ENCODE data around the gene NXNL1. TPM values are rescaled to one million over a fixed set of nuclear protein-coding genes. Genes with fewer than 3 reads are reported as not detected.

NXNL1 gene
- total and polyA plus RNA-seq, 2 of the 8 experiments (the other 6 are each of a cell fraction or from before 2014, with no cell fraction given): not detected

DNA sequence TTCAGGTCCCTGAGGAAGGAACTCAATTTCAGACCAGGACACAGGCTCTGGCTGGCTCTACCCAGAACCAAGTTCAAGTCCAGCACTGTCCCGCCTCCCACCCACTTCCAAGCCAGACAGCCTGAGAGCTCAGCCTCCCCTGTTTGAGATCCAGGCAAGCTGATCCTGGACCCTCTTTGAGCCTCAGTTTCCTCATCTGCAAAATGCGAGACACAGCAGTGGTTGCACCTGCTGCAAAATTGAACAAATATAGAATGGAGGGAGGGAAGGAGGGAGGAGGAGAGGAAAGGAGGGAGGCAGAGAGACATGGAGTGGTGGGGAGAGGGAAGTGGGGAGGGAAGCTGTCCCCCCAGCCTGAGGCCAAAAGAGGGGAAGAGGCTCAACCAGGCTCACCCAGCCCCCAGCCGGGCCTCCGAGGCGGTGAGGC, 13.0 kb downstream of the NXNL1 start:
- no peak overlapping the region for H4K5ac ChIP-seq (ENCODE audit: insufficient read length, low read depth, low read length)
- peaks cover 0 to 16% (median 10%) of the 10 kb centered on the region in 4 experiments; a peak in 6 of 7 replicates for H3K27me3 ChIP-seq (replicated peaks in 1 of 4; ENCODE audit: control insufficient read depth in 3 of 4, extremely low read depth in 1 of 4, insufficient read depth in 3 of 4, low read length in 3 of 4)
- 31% methylated on average over 5 of the region's 5 CpGs; no CpG with 5 or more reads in 1 of the 2 experiments for WGBS, 2 experiments (ENCODE audit: extremely low coverage in 1 of 2, insufficient coverage in 1 of 2, insufficient read length in 1 of 2, insufficient replicate concordance in 2 of 2, low coverage in 1 of 2, low lambda C conversion rate in 2 of 2, missing lambda C conversion rate in 1 of 2)
- H2BK5ac ChIP-seq (ENCODE audit: low read depth, low read length): no peak overlapping the region
- H2BK12ac ChIP-seq (ENCODE audit: low read depth, low read length): no peak overlapping the region
- 0 out of 2 replicates have a peak overlapping the region, but pooled peaks have one; percentile 61 for H2BK15ac ChIP-seq (ENCODE audit: low read length)
- POLR2A ChIA-PET (ENCODE audit: partially characterized antibody): interaction anchor here (0.6 to 1.8 kb wide), 6 partner anchors 12 to 418 kb away, joined by 3 to 5 read pairs (median 3); no protein-coding TSS in a partner anchor
- H3K4ac ChIP-seq (replicated peaks; ENCODE audit: insufficient read length, low read depth, low read length): no peak overlapping the region
- H3K18ac ChIP-seq (ENCODE audit: extremely low read depth, low read length): no peak overlapping the region
- no peak overlapping the region for H2AFZ ChIP-seq (ENCODE audit: low read length)
- no peaks in the 10 kb centered on the region for H3K9me3 ChIP-seq (ENCODE audit: insufficient read depth in 2 of 2, low read depth in 1 of 2, low read length in 1 of 2)
- peaks cover 0 to 5% of the 10 kb centered on the region in 2 experiments for H4K20me1 ChIP-seq (replicated peaks in 1 of 2; ENCODE audit: control insufficient read depth in 1 of 2, insufficient read depth in 2 of 2, low read length in 2 of 2)
- no peak overlapping the region for H2BK20ac ChIP-seq (ENCODE audit: low read length)
- H2AK5ac ChIP-seq (ENCODE audit: low read depth, low read length): 0 out of 2 replicates have a peak overlapping the region, but pooled peaks have one; percentile 56
- no peak overlapping the region for H3K23ac ChIP-seq (ENCODE audit: insufficient read length)
- TF ChIP-seq SUZ12 (IDR thresholded peaks at IDR 0.05; ENCODE audit: low read length): peak; percentile 52; the same call in 1 of the 2 replicates
- TF ChIP-seq, protein P1, sequence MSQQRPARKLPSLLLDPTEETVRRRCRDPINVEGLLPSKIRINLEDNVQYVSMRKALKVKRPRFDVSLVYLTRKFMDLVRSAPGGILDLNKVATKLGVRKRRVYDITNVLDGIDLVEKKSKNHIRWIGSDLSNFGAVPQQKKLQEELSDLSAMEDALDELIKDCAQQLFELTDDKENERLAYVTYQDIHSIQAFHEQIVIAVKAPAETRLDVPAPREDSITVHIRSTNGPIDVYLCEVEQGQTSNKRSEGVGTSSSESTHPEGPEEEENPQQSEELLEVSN (IDR thresholded peaks at IDR 0.05): no peak
- DNase-seq (ENCODE audit: low read depth in 1 of 2, low spot score in 2 of 2) (no peak), FAIRE-seq (no peak)
- H2BK120ac ChIP-seq (replicated peaks; ENCODE audit: low read depth, low read length): no peak overlapping the region
- no peaks in the 10 kb centered on the region for H3K79me2 ChIP-seq (ENCODE audit: control insufficient read depth in 1 of 2, insufficient read depth in 2 of 2, low read length in 2 of 2)
- H3K36me3 ChIP-seq (ENCODE audit: control insufficient read depth in 2 of 4, insufficient read depth in 4 of 4, low read length in 3 of 4): no peaks in the 10 kb centered on the region
- H3K9ac ChIP-seq (replicated peaks in 1 of 4; ENCODE audit: extremely low read depth in 1 of 4, low read depth in 3 of 4, low read length in 3 of 4): peak overlapping the region in 2 of 4 experiments; percentile 19 to 56; a peak in 2 of 7 replicates
- peak overlapping the region; percentile 84 to 91 for H3K4me2 ChIP-seq (ENCODE audit: insufficient read depth in 1 of 2, low read depth in 2 of 2, low read length in 2 of 2)
- no peak overlapping the region for H4K91ac ChIP-seq (replicated peaks; ENCODE audit: insufficient read length, low read length)
- peaks cover 0 to 2% (median under 1%) of the 10 kb centered on the region in 4 experiments; a peak in 1 of 7 replicates for H3K4me1 ChIP-seq (replicated peaks in 1 of 4; ENCODE audit: control insufficient read depth in 3 of 4, insufficient read depth in 4 of 4, low read length in 3 of 4)
- no peak overlapping the region for H3K14ac ChIP-seq (ENCODE audit: insufficient read length)
- peaks cover 14% of the 10 kb centered on the region; the same call in 1 of the 2 replicates for H3K23me2 ChIP-seq (ENCODE audit: low read depth, low read length)
- H3K79me1 ChIP-seq (ENCODE audit: low read depth, low read length): no peaks in the 10 kb centered on the region
- CTCF ChIA-PET (ENCODE audit: partially characterized antibody): interaction anchor here (1.0 to 2.9 kb wide), 15 partner anchors 9 to 319 kb away, joined by 3 to 14 read pairs (median 4); partner anchors contain the start of genes CCDC194 and NXNL1
- peak overlapping the region; percentile 40 to 94 (median 48) for H3K4me3 ChIP-seq (ENCODE audit: extremely low read depth in 1 of 4, insufficient read depth in 2 of 4, low read depth in 3 of 4, low read length in 4 of 4)
- no peak overlapping the region for H3K27ac ChIP-seq (ENCODE audit: low read depth, low read length)
- 0 out of 2 replicates have a peak overlapping the region, but pooled peaks have one; percentile 83 for H4K8ac ChIP-seq (ENCODE audit: extremely low read depth, insufficient read depth, low read length)
- no peak overlapping the region for H3K56ac ChIP-seq (replicated peaks; ENCODE audit: insufficient read length, low read depth, low read length)

All from H1 (cell line).